Measurements from ENCODE around the gene TTLL10. TPM values are rescaled to one million over a fixed set of nuclear protein-coding genes. Genes with fewer than 3 reads are reported as not detected.

Gene TTLL10
- total and polyA plus RNA-seq, 2 donors from 2014 or later: 1.5 TPM; not detected in 1

DNA sequence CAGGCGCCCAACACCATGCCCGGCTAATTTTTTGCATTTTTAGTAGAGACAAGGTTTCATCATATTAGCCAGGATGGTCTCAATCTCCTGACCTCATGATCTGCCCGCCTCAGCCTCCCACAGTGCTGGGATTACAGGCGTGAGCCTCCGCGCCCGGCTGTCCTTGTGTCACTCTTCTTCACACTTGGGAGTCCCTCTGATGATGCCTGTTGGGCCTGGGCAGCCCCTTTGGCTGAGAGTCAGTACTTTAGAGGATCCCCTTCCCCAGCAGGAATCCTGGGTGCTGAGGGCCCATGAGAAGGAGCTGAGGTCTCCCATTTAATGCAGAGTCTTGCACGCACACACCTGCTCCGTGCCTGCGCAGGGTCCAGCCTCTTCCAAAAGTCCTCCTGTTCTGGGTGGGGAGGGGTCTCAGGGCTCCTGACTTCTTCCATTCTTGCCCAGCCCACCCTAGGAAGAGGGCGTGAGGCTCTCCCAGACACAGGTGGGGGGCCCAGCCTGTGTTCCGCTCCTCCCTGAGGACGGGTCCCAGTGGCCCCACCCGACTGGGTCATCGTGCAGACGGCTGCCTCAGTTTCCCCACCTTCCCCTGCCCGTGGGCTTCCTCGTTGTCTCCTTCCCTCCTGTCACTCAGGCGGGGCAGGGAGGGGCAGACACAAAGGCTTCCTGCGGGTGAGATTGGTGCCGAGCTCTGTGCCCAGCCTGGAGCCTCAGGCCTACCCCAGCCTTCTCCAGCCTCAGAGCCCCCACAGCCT is 3.9 kb downstream of the TTLL10 start:
- intact Hi-C loops (cut with DNase I): no loop called here
- H3K27me3 ChIP-seq (ENCODE audit: control insufficient read depth, insufficient read depth, low read length): peaks cover 2% of the 10 kb centered on the region
- no peaks in the 10 kb centered on the region for H3K9me3 ChIP-seq (ENCODE audit: control insufficient read depth in 2 of 3, insufficient read depth in 1 of 3, low read length in 3 of 3)
- no peaks in the 10 kb centered on the region for H3K36me3 ChIP-seq (ENCODE audit: control insufficient read depth in 2 of 3, insufficient read depth in 3 of 3, low read length in 3 of 3)
- DNase-seq: peak in 2 of 5 donors; percentile 49 to 53
- no peak overlapping the region for H3K4me3 ChIP-seq (ENCODE audit: low read length in 3 of 3)
- TF ChIP-seq CTCF (IDR thresholded peaks at IDR 0.05; ENCODE audit: borderline replicate concordance, extremely low read depth, insufficient read depth): no peak
- FAIRE-seq: no peak
- peaks cover 0 to 2% (median 0%) of the 10 kb centered on the region in 3 donors for H3K4me1 ChIP-seq (ENCODE audit: control insufficient read depth in 2 of 3, insufficient read depth in 2 of 3, low read depth in 1 of 3, low read length in 3 of 3)
- no peak overlapping the region for H3K9ac ChIP-seq (ENCODE audit: low read length in 3 of 3)
- H3K27ac ChIP-seq (ENCODE audit: low read depth in 2 of 2, low read length in 2 of 2): no peak overlapping the region

DNA sequence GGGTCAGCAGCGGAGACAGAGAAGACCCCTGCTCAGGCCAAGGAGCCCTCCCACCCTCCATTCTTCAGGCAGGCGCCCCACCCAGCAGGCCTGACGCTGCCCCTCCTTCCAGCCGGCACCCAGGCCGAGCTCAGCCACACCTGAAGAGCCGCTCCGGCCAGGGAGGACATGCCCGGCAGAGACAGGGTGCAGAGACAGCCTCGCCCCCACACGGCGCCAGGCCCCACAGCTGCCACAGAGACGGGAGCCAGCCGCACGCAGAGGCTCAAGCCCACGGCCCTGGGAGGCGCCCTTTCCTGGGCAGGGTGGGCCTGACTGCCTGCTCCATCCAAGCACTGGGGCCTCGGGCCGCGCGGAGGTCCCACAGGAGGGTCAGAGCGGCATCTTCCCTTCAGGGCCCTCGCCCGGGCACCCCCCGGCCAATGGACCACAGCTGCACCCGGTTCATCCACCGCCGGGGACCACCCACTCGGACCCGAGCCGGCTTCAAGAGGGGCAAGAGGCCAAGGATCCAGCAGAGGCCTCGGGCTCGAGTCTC is 5.2 kb downstream of the TTLL10 start:
- H3K36me3 ChIP-seq (ENCODE audit: control insufficient read depth in 2 of 3, insufficient read depth in 3 of 3, low read length in 3 of 3): no peaks in the 10 kb centered on the region
- H3K27me3 ChIP-seq (ENCODE audit: control insufficient read depth, insufficient read depth, low read length): peaks cover 2% of the 10 kb centered on the region
- peaks cover 0 to 2% (median 0%) of the 10 kb centered on the region in 3 donors for H3K4me1 ChIP-seq (ENCODE audit: control insufficient read depth in 2 of 3, insufficient read depth in 2 of 3, low read depth in 1 of 3, low read length in 3 of 3)
- intact Hi-C loops (cut with DNase I): no loop called here
- H3K27ac ChIP-seq (ENCODE audit: low read depth in 2 of 2, low read length in 2 of 2): no peak overlapping the region
- TF ChIP-seq CTCF (IDR thresholded peaks at IDR 0.05; ENCODE audit: borderline replicate concordance, extremely low read depth, insufficient read depth): no peak
- no peak for FAIRE-seq
- H3K9me3 ChIP-seq (ENCODE audit: control insufficient read depth in 2 of 3, insufficient read depth in 1 of 3, low read length in 3 of 3): no peaks in the 10 kb centered on the region
- DNase-seq: peak in 3 of 5 donors; percentile 4 to 67 (median 7)
- no peak overlapping the region for H3K9ac ChIP-seq (ENCODE audit: low read length in 3 of 3)
- H3K4me3 ChIP-seq (ENCODE audit: low read length in 3 of 3): no peak overlapping the region

GRCh38 chr1:1179346-1179982 is 5.8 kb downstream of the TTLL10 start:
- intact Hi-C loops (cut with DNase I): no loop called here
- Histone ChIP-seq H3K4me1 (ENCODE audit: control insufficient read depth in 2 of 3, insufficient read depth in 2 of 3, low read depth in 1 of 3, low read length in 3 of 3) (peaks cover 0 to 2% (median 0%) of the 10 kb centered on the region in 3 donors), H3K27me3 (ENCODE audit: control insufficient read depth, insufficient read depth, low read length) (peaks cover 2% of the 10 kb centered on the region), H3K9ac (ENCODE audit: low read length in 3 of 3) (no peak overlapping the region), H3K9me3 (ENCODE audit: control insufficient read depth in 2 of 3, insufficient read depth in 1 of 3, low read length in 3 of 3) (no peaks in the 10 kb centered on the region), H3K27ac (ENCODE audit: low read depth in 2 of 2, low read length in 2 of 2) (no peak overlapping the region), H3K4me3 (ENCODE audit: low read length in 3 of 3) (no peak overlapping the region), H3K36me3 (ENCODE audit: control insufficient read depth in 2 of 3, insufficient read depth in 3 of 3, low read length in 3 of 3) (no peaks in the 10 kb centered on the region)
- FAIRE-seq: no peak
- DNase-seq: peak in 4 of 5 donors; percentile 53 to 75 (median 62)
- TF ChIP-seq CTCF (IDR thresholded peaks at IDR 0.05; ENCODE audit: borderline replicate concordance, extremely low read depth, insufficient read depth): no peak

All from kidney (tissue), 14 donors.